Measurements from ENCODE around the gene RACGAP1. TPM values are rescaled to one million over a fixed set of nuclear protein-coding genes. Genes with fewer than 3 reads are reported as not detected.

RACGAP1 gene
- total and polyA plus RNA-seq, 2 of the 4 experiments (the other 2 are of a cell fraction), result 37.9 to 110 TPM

- Histone ChIP-seq H3K27ac (ENCODE audit: insufficient read depth, low read length) (no peak overlapping the region), H3K23ac (ENCODE audit: low read depth, low read length) (no peak overlapping the region), H2BK120ac (ENCODE audit: low read depth, low read length) (no peak overlapping the region), H3K4me1 (ENCODE audit: control insufficient read depth, insufficient read depth, low read length) (no peaks in the 10 kb centered on the region), H3K9me1 (ENCODE audit: insufficient read depth, low read length) (no peaks in the 10 kb centered on the region), H2BK15ac (ENCODE audit: low read depth, low read length) (no peak overlapping the region), H3K27me3 (ENCODE audit: control insufficient read depth, insufficient read depth, low read length) (peaks cover 22% of the 10 kb centered on the region), H4K91ac (ENCODE audit: insufficient read depth, low read depth, low read length) (no peak overlapping the region), H3K18ac (ENCODE audit: low read depth, low read length) (no peak overlapping the region), H2BK20ac (ENCODE audit: low read depth, low read length) (no peak overlapping the region), H3K79me1 (ENCODE audit: low read depth in 1 of 2, low read length in 2 of 2) (no peaks in the 10 kb centered on the region), H3K4me2 (ENCODE audit: low read depth, low read length) (no peak overlapping the region), H4K5ac (ENCODE audit: low read depth, low read length) (no peak overlapping the region), H2BK5ac (ENCODE audit: low read depth, low read length, poor library complexity, severe bottlenecking) (no peak overlapping the region), H2AK5ac (ENCODE audit: low read depth, low read length) (no peak overlapping the region), H2AFZ (replicated peaks; ENCODE audit: low read length, poor library complexity) (peak overlapping the region; percentile 11), H3K9me3 (ENCODE audit: control insufficient read depth, insufficient read depth, low read length) (no peaks in the 10 kb centered on the region), H3K4ac (ENCODE audit: low read depth, low read length) (no peak overlapping the region), H3K4me3 (ENCODE audit: insufficient read depth, low read depth, low read length) (no peak overlapping the region), H2AK9ac (replicated peaks; ENCODE audit: low read depth, low read length, poor library complexity) (no peak overlapping the region), H3K9ac (ENCODE audit: low read depth, low read length) (no peak overlapping the region), H4K20me1 (ENCODE audit: insufficient read depth, low read length) (no peaks in the 10 kb centered on the region), H3K14ac (replicated peaks; ENCODE audit: low read depth, low read length) (no peak overlapping the region), H4K8ac (ENCODE audit: low read depth in 2 of 2, low read length in 2 of 2) (no peak overlapping the region), H3K56ac (ENCODE audit: extremely low read depth, insufficient read depth, low read length) (no peak overlapping the region), H3K36me3 (ENCODE audit: control insufficient read depth, insufficient read depth, low read length) (no peaks in the 10 kb centered on the region)
- intact Hi-C loops (cut with micrococcal nuclease) (no loop called here), in situ Hi-C loops (cut with MboI; ENCODE audit: low sequenced_read_pairs) (loop anchor here (10.0 kb wide), 1 partner anchor 199 kb away; no protein-coding TSS in a partner anchor), dilution Hi-C loops (cut with HindIII; ENCODE audit: low sequenced_read_pairs, unreplicated experiment) (no loop called here)
- ChIA-PET CTCF (interaction anchor here (1.0 to 1.2 kb wide), 3 partner anchors 64 to 95 kb away, joined by 3 to 6 read pairs (median 5); no protein-coding TSS in a partner anchor), POLR2A (ENCODE audit: unreplicated experiment) (no interaction called here)
- TF ChIP-seq RAD21 (IDR thresholded peaks at IDR 0.05; ENCODE audit: low read length) (no peak), RFX5 (IDR thresholded peaks at IDR 0.05; ENCODE audit: low read depth, low read length) (no peak), MAZ (IDR thresholded peaks at IDR 0.05; ENCODE audit: borderline replicate concordance, low read depth, low read length) (no peak), MXI1 (IDR thresholded peaks at IDR 0.05; ENCODE audit: borderline replicate concordance, low read depth, low read length) (no peak), MAFK (IDR thresholded peaks at IDR 0.05; ENCODE audit: low read depth, low read length) (no peak), USF2 (IDR thresholded peaks at IDR 0.05; ENCODE audit: low read depth, low read length) (no peak), SMC3 (IDR thresholded peaks at IDR 0.05; ENCODE audit: low read depth, low read length) (no peak), BHLHE40 (IDR thresholded peaks at IDR 0.05; ENCODE audit: low read depth, low read length) (no peak), RCOR1 (IDR thresholded peaks at IDR 0.05; ENCODE audit: insufficient replicate concordance, low read length) (no peak), FOS (IDR thresholded peaks at IDR 0.05; ENCODE audit: low read depth, low read length) (no peak), ELK1 (IDR thresholded peaks at IDR 0.05; ENCODE audit: borderline replicate concordance, low read depth, low read length) (no peak), POLR2A (IDR thresholded peaks at IDR 0.05; ENCODE audit: low read depth, low read length) (no peak)
- WGBS, 2 experiments (ENCODE audit: extremely low coverage in 2 of 2, insufficient read length in 1 of 2), result no CpG with 5 or more reads among the region's 17 CpGs
- no TSS peak for BruUV-seq (replicated peaks)
- no peak for ATAC-seq (ENCODE audit: low read depth)
- no peak for DNase-seq
Observed at GRCh38 chr12:49975318-49975761, 50.0 kb downstream of the RACGAP1 start.

All from IMR-90 (cell line).